ENCODE results near the gene TVP23C.
"Not testable (repeated sequence)": the region's sequence is repeated elsewhere in the genome, so short reads cannot be mapped to it uniquely, and the experiment has no call there.

GRCh38 chr17:15505708-15506107 is 57.6 kb downstream of the TVP23C start:
- not testable (repeated sequence) for TF ChIP-seq CTCF (IDR thresholded peaks at IDR 0.05; ENCODE audit: extremely low read depth in 1 of 2, insufficient read depth in 1 of 2, low read depth in 1 of 2, low read length in 2 of 2); POLR2A (IDR thresholded peaks at IDR 0.05; ENCODE audit: low read depth, low read length); EZH2 (IDR thresholded peaks at IDR 0.05; ENCODE audit: borderline replicate concordance, low read depth, low read length, severe bottlenecking); FOS (IDR thresholded peaks at IDR 0.05; ENCODE audit: borderline replicate concordance, insufficient read depth, low read length); MAX (IDR thresholded peaks at IDR 0.05; ENCODE audit: insufficient read depth, insufficient read length); MYC (IDR thresholded peaks at IDR 0.05; ENCODE audit: low read depth, low read length)

All from endothelial cell of umbilical vein (primary cell).